A549 treated with DMSO at 1 μM for 4 hours (cell line): Measurements from ENCODE around the gene SIGLEC5. TPM values are rescaled to one million over a fixed set of nuclear protein-coding genes. Genes with fewer than 3 reads are reported as not detected.

ENCODE experiments used
- total RNA-seq: library from RNA; stranded (reverse); fragments of 200-300 nt; extraction: Qiagen RNA extraction; gene quantifications from 5 replicates; pipeline ENCODE4 v1.2.3, GENCODE V29; 2022; ENCODE audit warnings: low read depth

Gene SIGLEC5, protein sequence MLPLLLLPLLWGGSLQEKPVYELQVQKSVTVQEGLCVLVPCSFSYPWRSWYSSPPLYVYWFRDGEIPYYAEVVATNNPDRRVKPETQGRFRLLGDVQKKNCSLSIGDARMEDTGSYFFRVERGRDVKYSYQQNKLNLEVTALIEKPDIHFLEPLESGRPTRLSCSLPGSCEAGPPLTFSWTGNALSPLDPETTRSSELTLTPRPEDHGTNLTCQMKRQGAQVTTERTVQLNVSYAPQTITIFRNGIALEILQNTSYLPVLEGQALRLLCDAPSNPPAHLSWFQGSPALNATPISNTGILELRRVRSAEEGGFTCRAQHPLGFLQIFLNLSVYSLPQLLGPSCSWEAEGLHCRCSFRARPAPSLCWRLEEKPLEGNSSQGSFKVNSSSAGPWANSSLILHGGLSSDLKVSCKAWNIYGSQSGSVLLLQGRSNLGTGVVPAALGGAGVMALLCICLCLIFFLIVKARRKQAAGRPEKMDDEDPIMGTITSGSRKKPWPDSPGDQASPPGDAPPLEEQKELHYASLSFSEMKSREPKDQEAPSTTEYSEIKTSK
- not detected in 5 replicates for total RNA-seq

DNA sequence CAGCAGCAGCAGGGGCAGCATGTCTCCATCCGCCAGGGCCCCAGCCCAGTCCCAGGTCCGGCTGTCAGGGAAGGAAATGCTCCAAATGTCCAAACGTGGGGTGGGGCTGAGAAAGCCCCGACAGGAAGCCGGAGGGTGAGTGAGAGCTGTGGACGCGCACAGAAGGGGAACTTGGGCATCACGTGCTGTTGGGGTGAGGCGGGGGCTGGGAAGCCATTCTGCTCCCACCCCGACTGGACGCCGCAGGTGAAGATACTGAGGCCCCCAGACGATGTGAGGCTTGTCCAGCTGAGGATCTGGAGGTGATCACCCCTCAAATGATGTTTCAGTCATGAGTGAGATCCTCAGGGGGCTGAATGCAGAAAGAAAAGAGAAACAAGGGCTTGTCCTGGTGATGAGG, at the start of gene SIGLEC5:
Gene SIGLEC5 (minus strand): TSS at position 87 of the 400 bp plus-strand sequence. CDS start 66 bp downstream, at position 21.

DNA sequence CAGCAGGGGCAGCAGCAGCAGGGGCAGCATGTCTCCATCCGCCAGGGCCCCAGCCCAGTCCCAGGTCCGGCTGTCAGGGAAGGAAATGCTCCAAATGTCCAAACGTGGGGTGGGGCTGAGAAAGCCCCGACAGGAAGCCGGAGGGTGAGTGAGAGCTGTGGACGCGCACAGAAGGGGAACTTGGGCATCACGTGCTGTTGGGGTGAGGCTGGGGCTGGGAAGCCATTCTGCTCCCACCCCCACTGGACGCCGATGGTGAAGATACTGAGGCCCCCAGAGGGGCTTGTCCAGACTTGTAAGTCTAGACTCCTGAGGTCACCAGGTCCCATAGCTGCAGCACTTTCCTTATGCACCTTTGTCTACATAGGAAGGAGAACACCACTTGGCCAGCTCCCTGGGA, 16.5 kb upstream of the SIGLEC5 start, which contains the start of gene SIGLEC14:
Gene SIGLEC14 (minus strand): TSS at position 96 of the 400 bp plus-strand sequence. CDS start 66 bp downstream, at position 30.

DNA sequence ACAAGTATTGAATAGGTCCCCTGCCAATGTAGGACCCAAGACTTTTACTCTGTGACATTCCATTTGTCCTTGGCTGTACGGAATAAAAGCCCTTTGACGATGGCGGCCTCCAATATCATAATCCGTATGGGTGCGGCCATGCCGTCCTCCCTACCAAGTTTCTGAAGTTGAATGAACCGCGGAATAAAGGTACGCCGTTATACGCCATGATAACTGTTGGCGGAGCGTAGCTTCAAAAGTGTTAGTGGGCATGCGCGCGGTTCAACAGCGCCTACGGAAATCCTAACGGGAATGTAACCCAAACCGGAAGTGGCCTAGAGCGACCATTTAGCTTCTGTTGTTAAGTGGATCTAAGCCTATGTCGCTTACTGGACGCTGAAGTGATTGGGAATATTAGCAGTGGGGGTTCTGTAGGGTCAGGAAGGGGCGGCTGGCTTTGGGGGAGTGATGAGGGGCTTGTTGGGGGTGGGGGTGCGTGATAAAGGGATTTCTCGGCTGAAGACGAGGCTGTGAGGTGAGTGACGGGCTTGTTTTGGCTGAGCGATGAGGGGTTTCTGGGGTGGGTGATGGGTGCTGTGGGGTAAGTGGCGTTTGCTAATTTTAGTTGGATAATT, 59.1 kb downstream of the SIGLEC5 start, which contains the start of gene ZNF175:
Gene ZNF175 (plus strand): TSS at position 322 of the 614 bp plus-strand sequence. CDS start 2,047 bp downstream, outside the sequence.

Other genes with a start within 250 kb of the SIGLEC5 start
- gene LIM2, start 242.4 kb downstream of the SIGLEC5 start, total RNA-seq, result not detected in 5 replicates
- not detected in 5 replicates for gene C19orf84, start 239.8 kb downstream of the SIGLEC5 start, total RNA-seq
- gene SIGLEC10, start 212.8 kb downstream of the SIGLEC5 start, total RNA-seq, result 0.05 TPM in 1 of 5 replicates, not detected in the others
- not detected in 5 replicates for gene SIGLEC8, start 171.9 kb downstream of the SIGLEC5 start, total RNA-seq
- not detected in 5 replicates for gene CEACAM18, start 151.9 kb downstream of the SIGLEC5 start, total RNA-seq
- gene SIGLEC12, start 128.6 kb downstream of the SIGLEC5 start, total RNA-seq, result not detected in 5 replicates
- gene SIGLEC6, start 98.7 kb downstream of the SIGLEC5 start, total RNA-seq, result not detected in 5 replicates
- 3.7 to 5.9 TPM (median 4.2 TPM) in 5 replicates for gene ZNF175, start 59.1 kb downstream of the SIGLEC5 start, total RNA-seq
- gene SIGLEC14, start 16.4 kb upstream of the SIGLEC5 start, total RNA-seq, result 0.06 to 0.07 TPM in 2 of 5 replicates, not detected in the others
- 13.6 to 14.4 TPM (median 13.8 TPM) in 5 replicates for gene SPACA6, start 62.9 kb upstream of the SIGLEC5 start, total RNA-seq
- gene HAS1, start 93.6 kb upstream of the SIGLEC5 start, total RNA-seq, result not detected in 5 replicates
- 0.08 TPM in 1 of 5 replicates, not detected in the others for gene FPR1, start 121.5 kb upstream of the SIGLEC5 start, total RNA-seq
- not detected in 5 replicates for gene FPR2, start 130.8 kb upstream of the SIGLEC5 start, total RNA-seq
- not detected in 5 replicates for gene FPR3, start 164.8 kb upstream of the SIGLEC5 start, total RNA-seq